Mucosa of descending colon (tissue), 3 donors: ENCODE measurements around the gene CYB5B. TPM values are rescaled to one million over a fixed set of nuclear protein-coding genes. Genes with fewer than 3 reads are reported as not detected.

ENCODE experiments used
- ATAC-seq: fragments of 200-7000 bp; cut with Tn5 transposase; one replicate; pipeline ENCODE4 v1.9.1; 2020; ENCODE audit warnings: mild to moderate bottlenecking, moderate library complexity
- DNase-seq, 3 donors: peaks; one replicate each; pipeline ENCODE4 v3.0.0-alpha.2; 2020
- H3K36me3 ChIP-seq: fragments of 200-600 bp; one replicate; pipeline ENCODE4 v1.8.0; 2021; ENCODE audit warnings: low read depth, mild to moderate bottlenecking
- H3K4me1 ChIP-seq: fragments of 200-600 bp; one replicate; pipeline ENCODE4 v1.8.0; 2021; ENCODE audit warnings: low read depth, mild to moderate bottlenecking
- H3K4me3 ChIP-seq: fragments of 200-600 bp; one replicate; pipeline ENCODE4 v1.8.0; 2021; ENCODE audit warnings: mild to moderate bottlenecking
- H3K9me3 ChIP-seq: fragments of 200-600 bp; one replicate; pipeline ENCODE4 v1.8.0; 2021; ENCODE audit warnings: mild to moderate bottlenecking
- intact Hi-C, 2 donors: fragments of 100-400 bp; cut with DNase I in 1 of 2; cut with micrococcal nuclease in 1 of 2; formaldehyde crosslinking; loops; one replicate each; pipeline versions ENCODE4 v1.11.0 to v1.11.1; 2022; cut with DNase I, micrococcal nuclease
- total RNA-seq, 3 donors: library from RNA; stranded (reverse); fragmentation: NEBNext Ultra II Directional in 2 of 3; extraction: Animal tissue kit (Norgen Biotek cat#: 25700) in 2 of 3; gene quantifications; one replicate each; pipeline versions ENCODE4 v1.2.1 to v1.2.4, GENCODE V29; 2021 to 2023
- TF ChIP-seq, protein P1 (sequence below): fragments of 200-600 bp; IDR thresholded peaks from one replicate; pipeline ENCODE4 v1.8.0; 2022; ENCODE audit warnings: antibody characterized with exemption, mild to moderate bottlenecking
- donor health status: DM: no; HTN: no; CAD: no; lungs with moderate emphysema.
- donor health status: DM: no; HTN: no; CAD: no.
- donor health status: DM: no; HTN: yes; CAD: no.

Gene CYB5B
- total RNA-seq, 3 donors from 2014 or later: 121 to 187 (median 159) TPM

DNA sequence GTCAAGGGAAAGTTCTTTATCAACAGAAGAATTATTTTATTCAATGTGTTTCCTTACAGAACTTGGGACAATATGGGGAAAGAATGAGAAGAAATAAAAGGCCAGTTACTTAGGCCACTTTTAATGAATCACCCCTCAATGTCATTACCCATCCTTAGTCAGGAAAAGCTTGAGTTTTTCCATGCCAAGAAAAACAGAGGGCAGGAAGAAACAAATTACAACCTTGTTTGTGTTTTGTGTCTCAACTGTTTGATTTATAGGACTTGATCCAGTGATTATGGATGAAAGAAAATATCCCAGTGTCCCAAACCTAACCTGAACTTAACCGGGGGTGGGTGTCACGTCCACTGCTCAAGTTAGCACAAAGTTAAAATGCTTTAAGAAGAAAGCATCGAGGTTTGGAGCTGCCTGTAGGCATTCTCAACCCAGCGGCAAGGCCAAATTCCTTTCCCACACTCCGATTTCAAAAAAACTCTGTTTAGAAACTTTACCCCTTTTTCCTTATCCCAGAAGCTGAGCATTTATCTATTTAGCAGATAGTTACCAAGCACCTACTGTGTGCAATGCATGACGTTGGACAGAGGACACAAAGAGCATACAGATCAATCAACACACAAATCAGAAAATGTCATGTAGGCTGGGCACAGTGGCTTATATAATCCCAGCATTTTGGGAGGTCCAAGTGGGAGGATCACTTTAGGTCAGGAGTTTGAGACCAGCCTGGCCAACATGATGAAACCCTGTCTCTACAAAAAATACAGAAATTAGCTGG is 14.0 kb upstream of the CYB5B start:
- intact Hi-C loops: no loop called here
- Histone ChIP-seq H3K36me3 (no peaks in the 10 kb centered on the region), H3K4me3 (no peak overlapping the region), H3K4me1 (peaks cover 12% of the 10 kb centered on the region), H3K9me3 (no peaks in the 10 kb centered on the region)
- DNase-seq (no peak), ATAC-seq (no peak)
- TF ChIP-seq, protein P1, sequence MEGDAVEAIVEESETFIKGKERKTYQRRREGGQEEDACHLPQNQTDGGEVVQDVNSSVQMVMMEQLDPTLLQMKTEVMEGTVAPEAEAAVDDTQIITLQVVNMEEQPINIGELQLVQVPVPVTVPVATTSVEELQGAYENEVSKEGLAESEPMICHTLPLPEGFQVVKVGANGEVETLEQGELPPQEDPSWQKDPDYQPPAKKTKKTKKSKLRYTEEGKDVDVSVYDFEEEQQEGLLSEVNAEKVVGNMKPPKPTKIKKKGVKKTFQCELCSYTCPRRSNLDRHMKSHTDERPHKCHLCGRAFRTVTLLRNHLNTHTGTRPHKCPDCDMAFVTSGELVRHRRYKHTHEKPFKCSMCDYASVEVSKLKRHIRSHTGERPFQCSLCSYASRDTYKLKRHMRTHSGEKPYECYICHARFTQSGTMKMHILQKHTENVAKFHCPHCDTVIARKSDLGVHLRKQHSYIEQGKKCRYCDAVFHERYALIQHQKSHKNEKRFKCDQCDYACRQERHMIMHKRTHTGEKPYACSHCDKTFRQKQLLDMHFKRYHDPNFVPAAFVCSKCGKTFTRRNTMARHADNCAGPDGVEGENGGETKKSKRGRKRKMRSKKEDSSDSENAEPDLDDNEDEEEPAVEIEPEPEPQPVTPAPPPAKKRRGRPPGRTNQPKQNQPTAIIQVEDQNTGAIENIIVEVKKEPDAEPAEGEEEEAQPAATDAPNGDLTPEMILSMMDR: no peak

DNA sequence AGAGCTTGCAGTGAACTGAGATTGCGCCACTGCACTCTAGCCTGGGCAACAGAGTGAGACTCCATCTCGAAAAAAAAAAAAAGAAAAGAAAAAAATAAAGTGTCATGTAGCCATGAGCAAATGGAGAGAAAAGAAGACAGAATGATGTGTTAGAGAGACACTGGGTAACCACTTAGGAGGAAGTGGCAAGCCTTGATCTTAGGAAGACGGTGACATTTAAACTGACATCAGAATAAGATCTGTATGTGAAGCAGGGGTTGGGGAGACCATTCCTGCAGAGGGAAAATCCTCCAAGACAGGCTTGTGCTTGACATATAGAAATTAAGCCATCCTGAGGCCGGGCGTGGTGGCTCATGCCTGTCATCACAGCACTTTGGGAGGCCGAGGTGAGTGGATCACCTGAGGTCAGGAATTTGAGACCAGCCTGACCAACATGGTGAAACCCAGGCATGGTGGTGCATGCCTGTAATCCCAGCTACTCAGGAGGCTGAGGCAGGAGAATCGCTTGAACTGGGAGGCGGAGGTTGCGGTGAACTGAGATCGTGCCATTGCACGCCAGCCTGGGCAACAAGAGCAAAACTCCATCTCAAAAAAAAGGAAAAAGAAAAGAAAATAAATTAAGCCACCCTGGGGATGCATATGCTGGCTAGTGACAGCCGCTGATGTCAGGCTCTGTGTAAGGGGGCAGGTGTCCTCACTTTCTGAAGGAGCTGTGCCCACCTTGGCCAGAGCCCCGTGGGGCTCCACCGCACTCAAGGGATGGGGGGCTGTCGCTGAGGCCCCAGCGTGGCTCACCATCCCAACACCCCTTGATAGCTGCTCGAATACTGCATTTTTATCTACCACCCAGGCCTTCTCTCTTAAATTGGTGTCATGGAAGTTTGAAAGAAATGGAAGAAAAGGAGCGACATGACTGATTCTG is 13.1 kb upstream of the CYB5B start:
- Histone ChIP-seq H3K36me3 (no peaks in the 10 kb centered on the region), H3K4me3 (no peak overlapping the region), H3K9me3 (no peaks in the 10 kb centered on the region), H3K4me1 (peaks cover 15% of the 10 kb centered on the region)
- ATAC-seq: no peak
- TF ChIP-seq, protein P1: no peak
- no peak for DNase-seq
- intact Hi-C loops: no loop called here

DNA sequence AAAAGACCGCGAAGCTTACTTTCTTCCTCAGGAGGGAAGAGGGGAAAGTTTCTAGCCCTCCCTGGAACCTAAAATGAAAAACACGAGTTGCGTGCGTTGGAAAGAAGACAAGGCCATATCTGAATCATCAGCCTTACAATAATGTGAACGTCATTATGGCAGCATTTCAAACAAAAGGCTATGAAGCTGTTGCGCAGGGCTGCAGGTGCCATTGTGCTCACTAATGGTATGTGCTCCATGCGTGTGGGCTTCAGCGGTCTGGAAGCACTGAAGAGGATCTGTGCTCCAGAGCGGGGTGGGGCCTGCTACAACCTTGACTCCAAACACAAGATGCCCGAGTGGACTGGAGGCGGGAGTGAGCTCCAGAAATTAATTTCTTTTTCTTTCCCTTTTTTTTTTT is 12.1 kb upstream of the CYB5B start:
- no peak overlapping the region for H3K4me3 ChIP-seq
- TF ChIP-seq, protein P1: no peak
- no peak for DNase-seq
- H3K9me3 ChIP-seq: no peaks in the 10 kb centered on the region
- H3K4me1 ChIP-seq: peaks cover 15% of the 10 kb centered on the region
- no peaks in the 10 kb centered on the region for H3K36me3 ChIP-seq
- ATAC-seq: no peak
- intact Hi-C loops: no loop called here

DNA sequence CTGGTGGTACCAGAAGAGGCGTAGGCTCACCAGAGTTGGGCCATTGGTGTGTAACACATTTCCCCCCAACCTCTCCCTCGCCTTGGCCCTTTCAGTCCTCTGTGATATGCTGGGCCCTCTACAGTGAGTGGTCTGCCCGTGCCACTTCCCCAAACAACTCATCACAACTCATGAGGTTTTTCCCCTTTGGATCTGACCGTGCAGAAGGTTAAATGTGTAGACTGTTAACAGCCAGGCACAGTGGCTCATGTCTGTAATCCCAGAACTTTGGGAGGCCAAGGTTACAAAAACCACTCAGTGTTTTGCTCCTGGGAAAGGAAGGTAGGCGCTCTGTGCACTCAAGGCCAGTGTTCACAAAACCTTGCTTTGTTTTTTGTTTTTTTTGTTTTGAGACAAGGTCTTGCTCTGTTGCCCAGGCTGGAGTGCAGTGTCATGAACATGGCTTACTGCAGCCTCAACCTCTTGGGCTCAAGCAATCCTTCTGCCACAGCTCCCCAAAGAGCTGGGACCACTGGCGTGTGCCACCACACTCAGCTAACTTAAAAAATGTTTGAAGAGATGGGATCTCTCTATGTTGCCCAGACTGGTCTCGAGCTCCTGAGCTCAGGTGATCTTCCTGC is 11.3 kb upstream of the CYB5B start:
- Histone ChIP-seq H3K36me3 (no peaks in the 10 kb centered on the region), H3K4me3 (no peak overlapping the region), H3K4me1 (peaks cover 20% of the 10 kb centered on the region), H3K9me3 (no peaks in the 10 kb centered on the region)
- ATAC-seq (no peak), DNase-seq (no peak)
- TF ChIP-seq, protein P1: no peak
- intact Hi-C loops: no loop called here

DNA sequence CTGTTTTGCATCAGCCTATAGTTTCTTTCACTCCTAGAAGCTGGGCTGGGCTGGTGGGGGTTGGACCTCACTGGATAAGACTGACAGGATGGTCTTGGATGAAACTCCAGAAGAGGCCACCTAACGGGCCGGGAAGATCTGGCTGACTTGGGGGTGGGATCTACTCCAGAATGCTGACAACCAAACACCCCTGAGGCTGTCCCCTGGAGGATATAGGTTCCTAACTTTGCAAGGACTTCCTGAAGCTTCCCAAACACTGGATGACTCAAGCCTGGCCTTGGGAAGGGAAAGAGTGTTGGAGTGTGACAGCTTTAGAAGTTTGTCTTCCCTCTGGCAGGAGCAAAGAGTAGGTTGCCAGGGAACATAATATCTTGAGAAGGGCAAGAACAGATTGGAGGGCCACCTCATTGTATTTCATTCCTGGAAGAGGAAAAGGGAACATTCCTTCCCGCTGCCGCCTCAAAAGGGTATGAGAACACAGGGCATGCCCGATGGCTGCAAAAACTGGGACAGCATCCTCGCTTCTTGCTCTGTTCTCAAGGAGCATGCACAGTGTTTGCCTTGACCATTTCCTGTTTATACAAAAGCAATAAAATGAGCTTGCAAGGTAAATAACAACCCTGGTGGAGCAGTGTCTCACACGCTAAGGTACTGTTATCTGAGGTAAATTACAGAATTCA is 6.8 kb upstream of the CYB5B start:
- intact Hi-C loops: no loop called here
- ATAC-seq: peak; percentile 67
- TF ChIP-seq, protein P1: no peak
- peak in 1 of 3 donors; percentile 30 for DNase-seq
- H3K4me3 ChIP-seq: no peak overlapping the region
- no peaks in the 10 kb centered on the region for H3K9me3 ChIP-seq
- no peaks in the 10 kb centered on the region for H3K36me3 ChIP-seq
- peaks cover 21% of the 10 kb centered on the region for H3K4me1 ChIP-seq
